ENCODE measurements around the gene TMEM131L.
"Not testable (repeated sequence)": the region's sequence is repeated elsewhere in the genome, so short reads cannot be mapped to it uniquely, and the experiment has no call there.

Gene TMEM131L

DNA sequence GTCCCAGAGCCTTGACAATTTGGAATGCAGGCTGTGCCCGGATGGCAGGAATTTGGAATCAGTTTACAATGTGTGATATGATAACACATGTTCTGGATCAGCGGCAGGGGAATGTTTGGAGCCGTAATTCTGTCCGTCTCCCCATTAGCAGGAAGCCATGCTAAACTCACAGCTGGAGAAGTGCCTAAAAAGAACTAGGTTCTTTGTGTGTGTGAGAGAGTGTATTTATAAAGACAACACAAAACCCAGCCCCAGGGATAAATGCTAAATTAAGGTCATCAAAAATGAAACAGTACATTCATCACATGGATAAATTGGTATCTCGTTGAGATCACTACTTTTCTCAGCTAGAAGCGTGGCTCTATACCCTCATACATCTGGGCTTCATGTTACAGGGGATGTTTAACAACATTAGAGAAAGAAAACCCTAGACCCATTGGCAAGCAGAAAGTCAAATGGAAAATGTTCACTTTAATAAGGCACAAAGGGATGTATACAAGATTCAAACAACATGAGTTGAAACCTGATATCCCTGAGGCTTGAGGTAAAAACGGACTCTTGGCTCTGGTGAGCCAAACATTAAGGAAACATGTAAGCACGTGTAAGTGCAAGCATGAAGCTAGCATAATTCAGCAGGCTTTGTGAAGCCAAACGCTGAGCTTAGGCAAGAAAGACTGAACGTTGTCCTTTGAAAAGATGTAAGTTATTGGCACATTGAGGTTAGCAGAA, 18.0 kb upstream of the TMEM131L start:
- Histone ChIP-seq H3F3A (ENCODE audit: control insufficient read depth, insufficient read depth) (peaks cover 11% of the 10 kb centered on the region), H3K4me3 (ENCODE audit: low read length) (no peak overlapping the region), H3K9me3 (ENCODE audit: control insufficient read depth, insufficient read depth, low read length) (no peaks in the 10 kb centered on the region), H3K9me2 (replicated peaks; ENCODE audit: control insufficient read depth, low read length) (no peaks in the 10 kb centered on the region), H3K27me3 (ENCODE audit: control insufficient read depth, low read length) (no peaks in the 10 kb centered on the region), H3K36me3 (ENCODE audit: control insufficient read depth, low read length) (no peaks in the 10 kb centered on the region), H4K20me1 (ENCODE audit: control insufficient read depth, insufficient read depth, low read depth, low read length) (no peaks in the 10 kb centered on the region), H3K4me1 (ENCODE audit: control insufficient read depth, low read length) (peaks cover 32% of the 10 kb centered on the region), H3K4me2 (ENCODE audit: low read length) (no peak overlapping the region), H3K27ac (ENCODE audit: low read depth, low read length) (no peak overlapping the region), H3K79me2 (ENCODE audit: control insufficient read depth, low read length) (no peaks in the 10 kb centered on the region)
- TF ChIP-seq EZH2phosphoT487 (IDR thresholded peaks at IDR 0.05; ENCODE audit: borderline replicate concordance, low read length) (no peak), CTCF (IDR thresholded peaks at IDR 0.05; ENCODE audit: low read depth, low read length, poor library complexity, severe bottlenecking) (no peak)

- H3K4me2 ChIP-seq (ENCODE audit: low read length): peak overlapping the region; percentile 77; the same call in 1 of the 2 replicates
- H3K79me2 ChIP-seq (ENCODE audit: control insufficient read depth, low read length): no peaks in the 10 kb centered on the region
- H3K9me3 ChIP-seq (ENCODE audit: control insufficient read depth, insufficient read depth, low read length): no peaks in the 10 kb centered on the region
- H4K20me1 ChIP-seq (ENCODE audit: control insufficient read depth, insufficient read depth, low read depth, low read length): no peaks in the 10 kb centered on the region
- H3K36me3 ChIP-seq (ENCODE audit: control insufficient read depth, low read length): no peaks in the 10 kb centered on the region
- H3K9me2 ChIP-seq (replicated peaks; ENCODE audit: control insufficient read depth, low read length): no peaks in the 10 kb centered on the region
- TF ChIP-seq EZH2phosphoT487 (IDR thresholded peaks at IDR 0.05; ENCODE audit: borderline replicate concordance, low read length) (no peak), CTCF (IDR thresholded peaks at IDR 0.05; ENCODE audit: low read depth, low read length, poor library complexity, severe bottlenecking) (no peak)
- H3K27me3 ChIP-seq (ENCODE audit: control insufficient read depth, low read length): no peaks in the 10 kb centered on the region
- 0 out of 2 replicates have a peak overlapping the region, but pooled peaks have one; percentile 57 for H3K27ac ChIP-seq (ENCODE audit: low read depth, low read length)
- H3K4me1 ChIP-seq (ENCODE audit: control insufficient read depth, low read length): peaks cover 36% of the 10 kb centered on the region
- H3K4me3 ChIP-seq (ENCODE audit: low read length): peak overlapping the region; percentile 56; the same call in 1 of the 2 replicates
- peaks cover 9% of the 10 kb centered on the region for H3F3A ChIP-seq (ENCODE audit: control insufficient read depth, insufficient read depth)
Measured at GRCh38 chr4:153449338-153449737, 16.8 kb upstream of the TMEM131L start.

DNA sequence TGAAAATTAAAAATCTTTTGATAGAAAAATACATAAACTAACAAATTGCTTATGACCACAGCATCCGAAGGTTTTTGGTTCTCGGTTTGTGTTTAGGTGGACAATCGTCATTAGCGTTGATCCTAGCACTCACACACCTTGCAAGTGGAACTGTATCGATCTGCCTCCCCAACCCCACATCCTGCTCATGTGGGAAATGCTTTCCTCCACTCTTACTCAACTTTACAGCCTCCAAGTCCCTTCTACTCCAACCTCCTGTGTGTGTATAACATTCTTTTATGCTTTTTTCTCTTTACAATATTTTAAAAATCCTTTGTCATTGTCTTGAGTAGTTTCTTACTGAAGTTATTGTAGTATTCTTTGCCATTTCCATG, 15.6 kb upstream of the TMEM131L start:
- peak overlapping the region; percentile 77 for H3K4me2 ChIP-seq (ENCODE audit: low read length)

DNA sequence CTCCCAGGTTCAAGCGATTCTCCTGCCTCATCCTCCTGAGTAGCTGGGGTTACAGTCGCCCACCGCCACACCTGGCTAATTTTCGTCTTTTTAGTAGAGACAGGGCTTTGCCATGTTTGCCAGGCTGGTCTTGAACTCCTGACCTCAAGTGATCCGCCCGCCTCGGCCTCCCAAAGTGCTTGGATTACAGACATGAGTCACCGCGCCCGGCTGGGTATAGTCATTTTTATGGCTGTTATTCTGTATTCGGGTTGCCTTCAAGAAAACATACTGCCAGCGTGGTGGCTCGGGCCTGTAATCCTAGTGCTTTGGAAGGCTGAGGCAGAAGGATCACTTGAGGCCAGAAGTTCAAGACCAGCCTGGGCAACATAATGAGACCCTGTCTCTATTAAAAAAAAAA, 15.0 kb upstream of the TMEM131L start:
- not testable (repeated sequence) for H3K27me3 ChIP-seq (ENCODE audit: control insufficient read depth, low read length); H3K36me3 ChIP-seq (ENCODE audit: control insufficient read depth, low read length); H3K4me3 ChIP-seq (ENCODE audit: low read length); H3K27ac ChIP-seq (ENCODE audit: low read depth, low read length); H3K4me2 ChIP-seq (ENCODE audit: low read length); H3K9me3 ChIP-seq (ENCODE audit: control insufficient read depth, insufficient read depth, low read length); H4K20me1 ChIP-seq (ENCODE audit: control insufficient read depth, insufficient read depth, low read depth, low read length); H3F3A ChIP-seq (ENCODE audit: control insufficient read depth, insufficient read depth); H3K9me2 ChIP-seq (replicated peaks; ENCODE audit: control insufficient read depth, low read length); H3K79me2 ChIP-seq (ENCODE audit: control insufficient read depth, low read length)
- H3K4me1 ChIP-seq (ENCODE audit: control insufficient read depth, low read length): peaks cover 40% of the 10 kb centered on the region

More for the DNA sequence above, 15.6 kb upstream of the TMEM131L start:
- H3K9me3 ChIP-seq (ENCODE audit: control insufficient read depth, insufficient read depth, low read length): no peaks in the 10 kb centered on the region
- H4K20me1 ChIP-seq (ENCODE audit: control insufficient read depth, insufficient read depth, low read depth, low read length): no peaks in the 10 kb centered on the region
- no peaks in the 10 kb centered on the region for H3K79me2 ChIP-seq (ENCODE audit: control insufficient read depth, low read length)
- TF ChIP-seq CTCF (IDR thresholded peaks at IDR 0.05; ENCODE audit: low read depth, low read length, poor library complexity, severe bottlenecking) (no peak), EZH2phosphoT487 (IDR thresholded peaks at IDR 0.05; ENCODE audit: borderline replicate concordance, low read length) (no peak)
- H3K4me1 ChIP-seq (ENCODE audit: control insufficient read depth, low read length): peaks cover 40% of the 10 kb centered on the region
- H3K36me3 ChIP-seq (ENCODE audit: control insufficient read depth, low read length): no peaks in the 10 kb centered on the region
- H3K27ac ChIP-seq (ENCODE audit: low read depth, low read length): peak overlapping the region; percentile 57
- H3K9me2 ChIP-seq (replicated peaks; ENCODE audit: control insufficient read depth, low read length): no peaks in the 10 kb centered on the region
- H3K27me3 ChIP-seq (ENCODE audit: control insufficient read depth, low read length): no peaks in the 10 kb centered on the region
- H3F3A ChIP-seq (ENCODE audit: control insufficient read depth, insufficient read depth): peaks cover 9% of the 10 kb centered on the region
- peak overlapping the region; percentile 56 for H3K4me3 ChIP-seq (ENCODE audit: low read length)
